Activated CD8-positive, alpha-beta memory T cell treated with anti-CD3 and anti-CD28 coated beads for 48 hours (primary cell): Measurements from ENCODE around the gene MIOX.
"Not testable (repeated sequence)": the region's sequence is repeated elsewhere in the genome, so short reads cannot be mapped to it uniquely, and the experiment has no call there.

Experiments
- DNase-seq, 3 experiments: peaks; one replicate each; pipeline ENCODE4 v3.0.0-alpha.2; 2020; ENCODE audit warnings: low read depth in 2 of 3, low spot score in 2 of 3

MIOX gene

GRCh38 chr22:50527921-50528681, 41.4 kb downstream of the MIOX start:
- no peak for DNase-seq

GRCh38 chr22:50528682-50529415, 42.2 kb downstream of the MIOX start:
- no peak for DNase-seq

- no peak for DNase-seq
Measured at GRCh38 chr22:50529416-50529896, 42.8 kb downstream of the MIOX start.

GRCh38 chr22:50529897-50530579, 43.4 kb downstream of the MIOX start, which contains the start of gene TYMP:
TYMP (minus strand) TSS chr22:50530012; CDS start chr22:50529709, 303 bp downstream.
- peak in 1 of 3 experiments; percentile 62 for DNase-seq

GRCh38 chr22:50530580-50530876, 43.9 kb downstream of the MIOX start:
- DNase-seq = no peak

GRCh38 chr22:50530877-50531545, 44.4 kb downstream of the MIOX start:
- peak in 1 of 3 experiments; percentile 65 for DNase-seq

- DNase-seq = no peak
Measured at GRCh38 chr22:50531546-50531961, 44.9 kb downstream of the MIOX start.

GRCh38 chr22:50531962-50532674, 45.5 kb downstream of the MIOX start:
- DNase-seq = no peak

GRCh38 chr22:50532824-50533796, 46.5 kb downstream of the MIOX start:
- no peak for DNase-seq

GRCh38 chr22:50533856-50534711, 47.4 kb downstream of the MIOX start:
- DNase-seq = not testable (repeated sequence)

GRCh38 chr22:50535113-50535512, 48.5 kb downstream of the MIOX start:
- DNase-seq = no peak

GRCh38 chr22:50536226-50536625, 49.6 kb downstream of the MIOX start:
- no peak for DNase-seq

- no peak for DNase-seq
Measured at GRCh38 chr22:50537765-50538164, 51.1 kb downstream of the MIOX start.
